ENCODE data around the gene KCTD5.

GRCh38 chr16:2710021-2710710 lies 27.8 kb downstream of the KCTD5 start:
- TF ChIP-seq RAD21 (IDR thresholded peaks at IDR 0.05; ENCODE audit: low read depth): no peak
- no peak for TF ChIP-seq POLR2A (IDR thresholded peaks at IDR 0.05; ENCODE audit: borderline replicate concordance, extremely low read depth, insufficient read depth, insufficient read length)
- no peak for TF ChIP-seq CTCF (IDR thresholded peaks at IDR 0.05 in 2 of 3, conservative IDR thresholded peaks at IDR 0.05 in 1 of 3; ENCODE audit: borderline replicate concordance in 1 of 3, insufficient read depth in 1 of 3, low read depth in 2 of 3, low read length in 2 of 3)
- no peak for TF ChIP-seq SIN3A (IDR thresholded peaks at IDR 0.05; ENCODE audit: low read depth)
- TF ChIP-seq FOSL1 (IDR thresholded peaks at IDR 0.05; ENCODE audit: low read depth): no peak
- TF ChIP-seq POLR2AphosphoS5 (IDR thresholded peaks at IDR 0.05; ENCODE audit: low read depth, low read length): no peak
- TF ChIP-seq MAX (IDR thresholded peaks at IDR 0.05): no peak
- no peak for TF ChIP-seq EGR1 (IDR thresholded peaks at IDR 0.05; ENCODE audit: low read depth)
- no peak for TF ChIP-seq EZH2 (IDR thresholded peaks at IDR 0.05)
